ENCODE results near the gene NUSAP1.
A peak's percentile ranks its signal among the peaks of the same experiment; 100 is the strongest.

Gene NUSAP1

DNA sequence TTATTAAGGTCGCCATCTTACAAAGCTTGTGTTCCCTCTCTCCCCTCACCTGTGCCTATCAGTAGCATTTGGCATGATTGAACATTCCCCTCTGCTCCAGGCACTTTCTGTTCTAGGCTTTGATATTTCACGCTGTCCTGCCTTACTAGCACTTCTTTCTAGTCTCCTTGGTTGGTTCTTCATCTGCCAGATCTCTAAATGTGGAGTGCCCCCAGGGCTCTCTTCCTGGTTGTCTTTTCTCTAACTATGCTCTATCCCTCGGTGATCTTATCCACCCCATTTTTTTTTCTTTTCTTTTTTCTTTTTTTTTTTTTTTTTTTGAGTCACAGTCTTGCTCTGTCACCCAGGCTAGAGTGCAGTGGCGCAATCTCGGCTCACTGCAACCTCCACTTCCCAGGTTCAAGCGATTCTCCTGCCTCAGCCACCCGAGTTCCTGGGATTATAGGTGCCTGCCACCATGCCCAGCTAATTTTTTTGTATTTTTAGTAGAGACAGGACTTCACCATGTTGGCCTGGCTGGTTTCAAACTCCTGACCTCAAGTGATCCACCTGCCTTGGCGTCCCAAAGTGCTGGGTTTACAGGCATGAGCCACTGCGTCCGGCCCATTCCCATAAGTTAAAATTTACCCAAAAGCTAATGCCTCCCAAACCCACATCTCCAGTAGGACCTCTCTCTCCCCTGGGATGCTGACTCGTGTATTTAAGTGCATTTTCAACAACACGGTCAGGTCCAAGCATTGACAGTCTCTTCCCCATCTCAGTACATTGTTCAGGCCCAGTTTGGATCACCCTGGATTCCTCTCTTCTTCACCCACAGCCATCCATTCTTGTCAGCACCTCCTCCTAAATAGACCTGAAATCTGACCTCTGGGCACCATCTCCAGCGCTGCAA, 5.2 kb downstream of the NUSAP1 start:
- H3K79me1 ChIP-seq (ENCODE audit: low read length), result peaks cover 2% of the 10 kb centered on the region
- H3K23ac ChIP-seq (ENCODE audit: low read length), result no peak overlapping the region
- no peaks in the 10 kb centered on the region for H3K9me3 ChIP-seq (ENCODE audit: insufficient read depth, low read depth, low read length)
- H3K14ac ChIP-seq (ENCODE audit: low read length), result no peak overlapping the region
- H3K9ac ChIP-seq (ENCODE audit: low read length), result no peak overlapping the region
- H3K4me2 ChIP-seq (ENCODE audit: low read length), result no peak overlapping the region
- H3K27me3 ChIP-seq (ENCODE audit: insufficient read depth, low read length), result no peaks in the 10 kb centered on the region
- H3K18ac ChIP-seq (ENCODE audit: low read length), result no peak overlapping the region
- H3K36me3 ChIP-seq (ENCODE audit: control insufficient read depth in 1 of 2, insufficient read depth in 2 of 2, low read length in 2 of 2), result peaks cover 17 to 21% of the 10 kb centered on the region in 2 experiments
- H2BK5ac ChIP-seq (ENCODE audit: low read depth, low read length, poor library complexity), result no peak overlapping the region
- WGBS (ENCODE audit: extremely low coverage, insufficient coverage, insufficient read length), result no CpG with 5 or more reads among the region's 13 CpGs
- peak in 1 of 2 donors; percentile 23 for DNase-seq
- H2AK5ac ChIP-seq (ENCODE audit: low read length), result no peak overlapping the region
- peaks cover 3% of the 10 kb centered on the region in 2 experiments for H3K4me1 ChIP-seq (ENCODE audit: control insufficient read depth in 1 of 2, insufficient read depth in 2 of 2, low read length in 2 of 2)
- no peak overlapping the region for H2BK12ac ChIP-seq (ENCODE audit: low read length)
- H2AFZ ChIP-seq (ENCODE audit: insufficient read depth, low read length, poor library complexity), result no peak overlapping the region
- no peak overlapping the region for H3K27ac ChIP-seq (ENCODE audit: low read depth, low read length)
- peaks cover 6% of the 10 kb centered on the region for H3K79me2 ChIP-seq (ENCODE audit: control insufficient read depth, insufficient read depth, low read length, poor library complexity)
- no peak overlapping the region for H4K12ac ChIP-seq (ENCODE audit: low read depth, low read length)
- H3K4me3 ChIP-seq (ENCODE audit: low read depth, low read length), result no peak overlapping the region
- no peak overlapping the region for H4K8ac ChIP-seq (ENCODE audit: low read depth, low read length)
- no peak overlapping the region for H2BK120ac ChIP-seq (ENCODE audit: insufficient read depth, low read length, poor library complexity)
- no peak overlapping the region for H4K91ac ChIP-seq (ENCODE audit: low read depth, low read length)
- H3K4ac ChIP-seq (ENCODE audit: low read depth, low read length), result no peak overlapping the region

DNA sequence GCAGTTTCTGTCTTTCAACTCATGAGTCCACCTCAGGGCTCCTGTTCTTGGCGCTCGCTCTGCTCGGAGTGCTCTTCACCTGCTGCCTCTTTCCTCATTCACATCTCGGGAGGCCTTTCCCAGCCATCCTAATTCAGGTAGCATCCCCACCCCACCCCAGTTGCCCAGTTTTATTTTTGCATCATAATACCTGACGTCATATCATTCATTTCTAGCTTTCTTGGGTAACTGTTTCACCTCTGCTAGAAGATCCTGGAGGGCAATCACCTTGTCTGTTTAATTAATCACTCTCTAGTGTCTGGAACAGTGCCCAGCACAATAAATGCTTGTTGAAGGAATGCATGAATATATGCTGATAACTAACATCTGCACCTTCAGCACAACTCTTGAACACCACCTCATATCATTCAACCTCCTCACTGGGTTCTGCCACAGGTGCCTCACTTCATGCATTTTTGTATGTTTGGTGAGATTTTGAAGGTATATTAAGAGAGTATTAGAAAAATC, 7.6 kb downstream of the NUSAP1 start:
- Histone ChIP-seq H3K27me3 (ENCODE audit: insufficient read depth, low read length) (no peaks in the 10 kb centered on the region), H3K36me3 (ENCODE audit: control insufficient read depth in 1 of 2, insufficient read depth in 2 of 2, low read length in 2 of 2) (peaks cover 30 to 35% of the 10 kb centered on the region in 2 experiments), H3K23ac (ENCODE audit: low read length) (no peak overlapping the region), H2BK12ac (ENCODE audit: low read length) (no peak overlapping the region), H4K91ac (ENCODE audit: low read depth, low read length) (no peak overlapping the region), H3K14ac (ENCODE audit: low read length) (no peak overlapping the region), H4K8ac (ENCODE audit: low read depth, low read length) (no peak overlapping the region), H3K9ac (ENCODE audit: low read length) (no peak overlapping the region), H3K4me3 (ENCODE audit: low read depth, low read length) (no peak overlapping the region), H3K79me1 (ENCODE audit: low read length) (no peaks in the 10 kb centered on the region), H2BK120ac (ENCODE audit: insufficient read depth, low read length, poor library complexity) (no peak overlapping the region), H3K4ac (ENCODE audit: low read depth, low read length) (peak overlapping the region; percentile 56), H2AK5ac (ENCODE audit: low read length) (no peak overlapping the region), H3K4me1 (ENCODE audit: control insufficient read depth in 1 of 2, insufficient read depth in 2 of 2, low read length in 2 of 2) (peaks cover 0 to 3% of the 10 kb centered on the region in 2 experiments), H4K12ac (ENCODE audit: low read depth, low read length) (no peak overlapping the region), H3K27ac (ENCODE audit: low read depth, low read length) (no peak overlapping the region), H3K18ac (ENCODE audit: low read length) (no peak overlapping the region), H2BK5ac (ENCODE audit: low read depth, low read length, poor library complexity) (no peak overlapping the region), H2AFZ (ENCODE audit: insufficient read depth, low read length, poor library complexity) (no peak overlapping the region), H3K79me2 (ENCODE audit: control insufficient read depth, insufficient read depth, low read length, poor library complexity) (peaks cover 1% of the 10 kb centered on the region), H3K4me2 (ENCODE audit: low read length) (no peak overlapping the region), H3K9me3 (ENCODE audit: insufficient read depth, low read depth, low read length) (no peaks in the 10 kb centered on the region)
- no CpG with 5 or more reads among the region's 5 CpGs for WGBS (ENCODE audit: extremely low coverage, insufficient coverage, insufficient read length)
- no peak for DNase-seq

DNA sequence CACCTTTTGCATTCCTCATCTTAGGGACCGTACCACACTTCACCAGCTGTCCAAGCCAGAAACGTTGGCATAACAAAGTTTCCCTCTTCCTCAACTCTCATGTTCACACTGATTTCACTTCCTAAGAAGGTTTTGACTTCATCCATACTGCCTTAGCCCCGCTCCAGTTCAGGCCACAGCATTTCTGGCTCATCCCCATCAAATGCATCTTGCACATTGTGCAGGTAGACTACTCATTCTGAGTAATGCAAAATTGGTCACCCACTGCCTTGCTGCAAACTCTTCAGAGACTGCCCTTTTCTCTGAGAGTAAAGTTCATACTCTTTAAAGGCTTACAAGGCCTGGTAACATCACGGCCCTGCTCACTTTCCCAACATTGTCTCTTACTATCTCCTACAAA, 8.8 kb downstream of the NUSAP1 start:
- H3K9me3 ChIP-seq (ENCODE audit: insufficient read depth, low read depth, low read length), result no peaks in the 10 kb centered on the region
- peaks cover 0 to 3% of the 10 kb centered on the region in 2 experiments for H3K4me1 ChIP-seq (ENCODE audit: control insufficient read depth in 1 of 2, insufficient read depth in 2 of 2, low read length in 2 of 2)
- H3K14ac ChIP-seq (ENCODE audit: low read length), result no peak overlapping the region
- no peak overlapping the region for H3K27ac ChIP-seq (ENCODE audit: low read depth, low read length)
- WGBS (ENCODE audit: extremely low coverage, insufficient coverage, insufficient read length), result no CpG with 5 or more reads among the region's 4 CpGs
- peaks cover 33 to 40% of the 10 kb centered on the region in 2 experiments for H3K36me3 ChIP-seq (ENCODE audit: control insufficient read depth in 1 of 2, insufficient read depth in 2 of 2, low read length in 2 of 2)
- H3K4ac ChIP-seq (ENCODE audit: low read depth, low read length), result no peak overlapping the region
- H3K79me2 ChIP-seq (ENCODE audit: control insufficient read depth, insufficient read depth, low read length, poor library complexity), result no peaks in the 10 kb centered on the region
- no peak overlapping the region for H3K23ac ChIP-seq (ENCODE audit: low read length)
- no peak overlapping the region for H3K18ac ChIP-seq (ENCODE audit: low read length)
- H3K4me3 ChIP-seq (ENCODE audit: low read depth, low read length), result no peak overlapping the region
- H3K79me1 ChIP-seq (ENCODE audit: low read length), result no peaks in the 10 kb centered on the region
- DNase-seq, result no peak
- no peak overlapping the region for H2AK5ac ChIP-seq (ENCODE audit: low read length)
- no peaks in the 10 kb centered on the region for H3K27me3 ChIP-seq (ENCODE audit: insufficient read depth, low read length)
- H2BK12ac ChIP-seq (ENCODE audit: low read length), result no peak overlapping the region
- H3K4me2 ChIP-seq (ENCODE audit: low read length), result no peak overlapping the region
- no peak overlapping the region for H4K91ac ChIP-seq (ENCODE audit: low read depth, low read length)
- no peak overlapping the region for H2AFZ ChIP-seq (ENCODE audit: insufficient read depth, low read length, poor library complexity)
- no peak overlapping the region for H4K12ac ChIP-seq (ENCODE audit: low read depth, low read length)
- no peak overlapping the region for H3K9ac ChIP-seq (ENCODE audit: low read length)
- H2BK5ac ChIP-seq (ENCODE audit: low read depth, low read length, poor library complexity), result no peak overlapping the region
- H4K8ac ChIP-seq (ENCODE audit: low read depth, low read length), result no peak overlapping the region
- no peak overlapping the region for H2BK120ac ChIP-seq (ENCODE audit: insufficient read depth, low read length, poor library complexity)

DNA sequence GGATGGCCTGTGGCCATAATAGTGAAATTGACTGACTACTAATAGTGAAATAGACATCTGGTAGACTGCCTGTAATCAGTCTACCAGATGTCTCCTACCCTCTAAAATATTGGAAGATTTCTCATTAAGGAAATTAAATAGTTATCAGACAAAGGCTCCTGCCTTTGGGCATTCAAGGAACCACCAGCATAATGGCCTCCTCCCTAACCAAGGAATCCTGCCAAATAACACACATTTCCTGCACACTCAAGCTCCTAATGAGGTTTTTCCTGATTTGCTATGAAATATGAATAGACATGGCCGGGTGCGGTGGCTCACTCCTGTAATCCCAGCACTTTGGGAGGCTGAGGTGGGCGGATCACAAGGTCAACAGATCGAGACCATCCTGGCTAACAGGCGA, 14.6 kb downstream of the NUSAP1 start:
- Histone ChIP-seq H4K12ac (ENCODE audit: low read depth, low read length) (no peak overlapping the region), H3K36me3 (ENCODE audit: control insufficient read depth in 1 of 2, insufficient read depth in 2 of 2, low read length in 2 of 2) (peaks cover 36 to 41% of the 10 kb centered on the region in 2 experiments), H4K8ac (ENCODE audit: low read depth, low read length) (no peak overlapping the region), H2AK5ac (ENCODE audit: low read length) (no peak overlapping the region), H2BK120ac (ENCODE audit: insufficient read depth, low read length, poor library complexity) (no peak overlapping the region), H3K79me1 (ENCODE audit: low read length) (no peaks in the 10 kb centered on the region), H3K18ac (ENCODE audit: low read length) (no peak overlapping the region), H2AFZ (ENCODE audit: insufficient read depth, low read length, poor library complexity) (no peak overlapping the region), H2BK5ac (ENCODE audit: low read depth, low read length, poor library complexity) (no peak overlapping the region), H3K27ac (ENCODE audit: low read depth, low read length) (no peak overlapping the region), H3K9me3 (ENCODE audit: insufficient read depth, low read depth, low read length) (no peaks in the 10 kb centered on the region), H3K4ac (ENCODE audit: low read depth, low read length) (no peak overlapping the region), H3K27me3 (ENCODE audit: insufficient read depth, low read length) (no peaks in the 10 kb centered on the region), H4K91ac (ENCODE audit: low read depth, low read length) (no peak overlapping the region), H3K4me1 (ENCODE audit: control insufficient read depth in 1 of 2, insufficient read depth in 2 of 2, low read length in 2 of 2) (no peaks in the 10 kb centered on the region), H3K14ac (ENCODE audit: low read length) (no peak overlapping the region), H2BK12ac (ENCODE audit: low read length) (no peak overlapping the region), H3K4me2 (ENCODE audit: low read length) (no peak overlapping the region), H3K23ac (ENCODE audit: low read length) (no peak overlapping the region), H3K9ac (ENCODE audit: low read length) (no peak overlapping the region), H3K79me2 (ENCODE audit: control insufficient read depth, insufficient read depth, low read length, poor library complexity) (no peaks in the 10 kb centered on the region), H3K4me3 (ENCODE audit: low read depth, low read length) (no peak overlapping the region)
- DNase-seq, result no peak
- no CpG with 5 or more reads among the region's 5 CpGs for WGBS (ENCODE audit: extremely low coverage, insufficient coverage, insufficient read length)
